Liver (tissue), 9 donors: ENCODE results near the gene AATK. TPM values are rescaled to one million over a fixed set of nuclear protein-coding genes. Genes with fewer than 3 reads are reported as not detected.

Source experiments
- DNase-seq: peaks from one replicate; pipeline ENCODE4 v3.0.0-alpha.2; 2017; ENCODE audit warnings: low spot score
- H3K27ac ChIP-seq, 2 donors: one replicate each; pipeline ENCODE4 v1.7.0; 2013; ENCODE audit warnings: inconsistent platforms in 2 of 2, low read length in 2 of 2, control low read depth in 1 of 2, low read depth in 1 of 2, mild to moderate bottlenecking in 1 of 2
- H3K27me3 ChIP-seq, 4 donors: one replicate each; pipeline versions ENCODE4 v1.6.1 to v1.7.0; 2013; ENCODE audit warnings: low read length in 3 of 4, inconsistent platforms in 1 of 4, mild to moderate bottlenecking in 1 of 4, moderate library complexity in 1 of 4; ENCODE audit not compliant: control insufficient read depth in 4 of 4, insufficient read depth in 4 of 4
- H3K36me3 ChIP-seq, 4 donors: one replicate each; pipeline versions ENCODE4 v1.6.1 to v1.7.0; 2013; ENCODE audit warnings: low read length in 3 of 4, mild to moderate bottlenecking in 3 of 4, low read depth in 1 of 4, moderate library complexity in 1 of 4; ENCODE audit not compliant: control insufficient read depth in 4 of 4, insufficient read depth in 3 of 4
- H3K4me1 ChIP-seq, 4 donors: one replicate each; pipeline versions ENCODE4 v1.6.1 to v1.7.0; 2013; ENCODE audit warnings: low read length in 3 of 4, mild to moderate bottlenecking in 3 of 4, moderate library complexity in 1 of 4; ENCODE audit not compliant: control insufficient read depth in 4 of 4, insufficient read depth in 4 of 4
- H3K4me3 ChIP-seq, 3 donors: one replicate each; pipeline versions ENCODE4 v1.6.1 to v1.7.0; 2013; ENCODE audit warnings: low read length in 3 of 3, control low read depth in 1 of 3, low read depth in 1 of 3, mild to moderate bottlenecking in 1 of 3
- H3K9ac ChIP-seq, 2 donors: one replicate each; pipeline ENCODE4 v1.7.0; 2013; ENCODE audit warnings: low read length in 2 of 2, mild to moderate bottlenecking in 2 of 2, moderate library complexity in 2 of 2, control low read depth in 1 of 2, low read depth in 1 of 2
- H3K9me3 ChIP-seq, 4 donors: one replicate each; pipeline versions ENCODE4 v1.6.1 to v1.7.0; 2013; ENCODE audit warnings: low read length in 3 of 4; ENCODE audit not compliant: control insufficient read depth in 4 of 4
- ATF3 ChIP-seq: IDR thresholded peaks from 2 replicates; pipeline ENCODE4 v1.6.1; 2016; ENCODE audit warnings: antibody characterized with exemption
- CTCF ChIP-seq: fragments of 150-350 bp; IDR thresholded peaks from 2 replicates; pipeline ENCODE4 v1.5.1; 2017; ENCODE audit warnings: improper control_type of control experiment, low read depth, low read length; ENCODE audit not compliant: missing input control
- EGR1 ChIP-seq, 2 donors: IDR thresholded peaks; 2 replicates each; pipeline ENCODE4 v1.6.1; 2016 to 2018; ENCODE audit warnings: antibody characterized with exemption in 2 of 2, low read depth in 2 of 2
- FOXA1 ChIP-seq: IDR thresholded peaks from 2 replicates; pipeline ENCODE4 v1.6.1; 2016; ENCODE audit warnings: antibody characterized with exemption
- FOXA2 ChIP-seq: IDR thresholded peaks from 2 replicates; pipeline ENCODE4 v1.6.1; 2016; ENCODE audit warnings: antibody characterized with exemption
- GABPA ChIP-seq, 2 donors: IDR thresholded peaks in 1 of 2; conservative IDR thresholded peaks in 1 of 2; 2 replicates each; pipeline ENCODE4 v1.6.1; 2016; ENCODE audit warnings: antibody characterized with exemption in 2 of 2, mild to moderate bottlenecking in 1 of 2, moderate library complexity in 1 of 2
- HNF4A ChIP-seq, 2 donors: conservative IDR thresholded peaks; 2 replicates each; pipeline ENCODE4 v1.6.1; 2016; ENCODE audit warnings: antibody characterized with exemption in 2 of 2, mild to moderate bottlenecking in 2 of 2
- HNF4G ChIP-seq: IDR thresholded peaks from 2 replicates; pipeline ENCODE4 v1.6.1; 2016; ENCODE audit warnings: antibody characterized with exemption
- JUND ChIP-seq, 2 donors: IDR thresholded peaks; 2 replicates each; pipeline ENCODE4 v1.6.1; 2016; ENCODE audit warnings: antibody characterized with exemption in 2 of 2
- MAX ChIP-seq: IDR thresholded peaks from 2 replicates; pipeline ENCODE4 v1.6.1; 2016; ENCODE audit warnings: antibody characterized with exemption
- NR2F2 ChIP-seq: IDR thresholded peaks from 2 replicates; pipeline ENCODE4 v1.6.1; 2016; ENCODE audit warnings: antibody characterized with exemption
- RAD21 ChIP-seq, 2 donors: IDR thresholded peaks; 2 replicates each; pipeline ENCODE4 v1.6.1; 2016; ENCODE audit warnings: antibody characterized with exemption in 2 of 2, mild to moderate bottlenecking in 2 of 2
- REST ChIP-seq: IDR thresholded peaks from 2 replicates; pipeline ENCODE4 v1.6.1; 2016; ENCODE audit warnings: antibody characterized with exemption, mild to moderate bottlenecking
- RXRA ChIP-seq, 2 donors: IDR thresholded peaks; 2 replicates each; pipeline ENCODE4 v1.6.1; 2017 to 2018; ENCODE audit warnings: antibody characterized with exemption in 2 of 2, mild to moderate bottlenecking in 1 of 2
- SP1 ChIP-seq: IDR thresholded peaks from 2 replicates; pipeline ENCODE4 v1.6.1; 2018; ENCODE audit warnings: antibody characterized with exemption, mild to moderate bottlenecking
- TAF1 ChIP-seq: conservative IDR thresholded peaks from 2 replicates; pipeline ENCODE4 v1.6.1; 2016; ENCODE audit warnings: antibody characterized with exemption, mild to moderate bottlenecking
- YY1 ChIP-seq: IDR thresholded peaks from 2 replicates; pipeline ENCODE4 v1.6.1; 2016; ENCODE audit warnings: antibody characterized with exemption, mild to moderate bottlenecking
- ZBTB33 ChIP-seq: IDR thresholded peaks from 2 replicates; pipeline ENCODE4 v1.6.1; 2016; ENCODE audit warnings: antibody characterized with exemption
- WGBS: extraction: QIAGEN DNeasy Blood & Tissue Kit; methylation state at CpG from one replicate; pipeline ENCODE4 v1.1.7; 2013; 5-methylcytosine and 5-hydroxymethylcytosine counted together
- polyA plus RNA-seq, 2 donors: library from polyadenylated mRNA; stranded (reverse) in 1 of 2; unstranded in 1 of 2; fragments of 200-250 nt in 1 of 2; fragments of >200 nt in 1 of 2; fragmentation: Nextera tagmentation in 1 of 2; extraction: Ambion mirVana in 1 of 2; gene quantifications; one replicate each; pipeline versions ENCODE4 v1.2.1 to v1.2.3, GENCODE V29; 2013 to 2015
- total RNA-seq, 2 donors: library from RNA; depleted of rRNA; stranded (reverse); fragments of >200 nt; gene quantifications; one replicate each; pipeline ENCODE4 v1.2.3, GENCODE V29; 2014
- donor health status: healthy.
- donor health status: healthy.
- donor health status: healthy.
- donor health status: healthy.
- donor health status: healthy.

The AATK gene
- total and polyA plus RNA-seq, 4 donors = 0.24 to 2.3 (median 0.62) TPM

GRCh38 chr17:81070541-81071246 lies 95.3 kb downstream of the AATK start:
- Histone ChIP-seq H3K4me1 (peaks cover 19 to 41% (median 30%) of the 10 kb centered on the region in 4 donors), H3K27ac (no peak overlapping the region), H3K4me3 (no peak overlapping the region), H3K9me3 (no peaks in the 10 kb centered on the region), H3K27me3 (no peaks in the 10 kb centered on the region), H3K36me3 (peaks cover 0 to 5% (median 2%) of the 10 kb centered on the region in 4 donors), H3K9ac (no peak overlapping the region)
- TF ChIP-seq SP1 (peak; percentile 49), MAX (no peak), HNF4A (conservative IDR thresholded peaks at IDR 0.05) (peak; percentile 59 to 73), RXRA (IDR thresholded peaks at IDR 0.05) (peak; percentile 59 to 86), ZBTB33 (no peak), NR2F2 (no peak)
- WGBS = 75% methylated on average over 25 of the region's 25 CpGs
- DNase-seq = no peak

- 55% methylated on average over 23 of the region's 23 CpGs for WGBS
- Histone ChIP-seq H3K4me3 (no peak overlapping the region), H3K27me3 (no peaks in the 10 kb centered on the region), H3K36me3 (peaks cover 0 to 5% (median 2%) of the 10 kb centered on the region in 4 donors), H3K27ac (peak overlapping the region; percentile 84 to 91), H3K9me3 (no peaks in the 10 kb centered on the region), H3K9ac (peak overlapping the region; percentile 21 to 47), H3K4me1 (peaks cover 29 to 56% (median 43%) of the 10 kb centered on the region in 4 donors)
- TF ChIP-seq CTCF = no peak
- no peak for TF ChIP-seq ZBTB33
- TF ChIP-seq RAD21 (IDR thresholded peaks at IDR 0.05) = peak in 1 of 2 donors; percentile 62
- no peak for TF ChIP-seq FOXA2
- TF ChIP-seq RXRA (IDR thresholded peaks at IDR 0.05) = peak; percentile 72 to 95
- TF ChIP-seq NR2F2 = no peak
- TF ChIP-seq MAX = no peak
- TF ChIP-seq HNF4A (conservative IDR thresholded peaks at IDR 0.05) = peak; percentile 94 to 97
- peak; percentile 51 for TF ChIP-seq REST
- TF ChIP-seq TAF1 = no peak
- peak; percentile 77 for TF ChIP-seq HNF4G
- TF ChIP-seq GABPA (IDR thresholded peaks at IDR 0.05 in 1 of 2, conservative IDR thresholded peaks at IDR 0.05 in 1 of 2) = peak in 1 of 2 donors; percentile 57
- TF ChIP-seq ATF3 = no peak
- TF ChIP-seq JUND (IDR thresholded peaks at IDR 0.05) = peak in 1 of 2 donors; percentile 62
- peak; percentile 82 for TF ChIP-seq SP1
- peak; percentile 71 for TF ChIP-seq FOXA1
- TF ChIP-seq YY1 = peak; percentile 86
- TF ChIP-seq EGR1 (IDR thresholded peaks at IDR 0.05; ENCODE audit: low read depth in 2 of 2) = peak in 1 of 2 donors; percentile 60
- DNase-seq = no peak
Observed at GRCh38 chr17:81069135-81069645, 96.8 kb downstream of the AATK start.
